Aorta (tissue), 5 donors: ENCODE results near the gene CPHXL. TPM values are rescaled to one million over a fixed set of nuclear protein-coding genes. Genes with fewer than 3 reads are reported as not detected.

Source experiments
- ATAC-seq: fragments of 200-7000 bp; cut with Tn5 transposase; one replicate; pipeline ENCODE4 v1.9.1; 2022; ENCODE audit warnings: moderate library complexity; ENCODE audit not compliant: low FRiP score
- DNase-seq, 2 donors: peaks; one replicate each; pipeline ENCODE4 v3.0.0-alpha.2; 2020
- H3K27ac ChIP-seq, 2 donors: one replicate each; pipeline ENCODE4 v1.5.1; 2013; ENCODE audit warnings: low read length in 2 of 2, mild to moderate bottlenecking in 2 of 2, moderate library complexity in 2 of 2, control low read depth in 1 of 2, inconsistent platforms in 1 of 2, low read depth in 1 of 2
- H3K27me3 ChIP-seq, 2 donors: one replicate each; pipeline ENCODE4 v1.6.1; 2013; ENCODE audit warnings: control low read depth in 1 of 2, low read length in 1 of 2, mild to moderate bottlenecking in 1 of 2, moderate library complexity in 1 of 2; ENCODE audit not compliant: insufficient read depth in 2 of 2, control insufficient read depth in 1 of 2
- H3K36me3 ChIP-seq, 2 donors: one replicate each; pipeline ENCODE4 v1.6.1; 2013; ENCODE audit warnings: control low read depth in 1 of 2, low read length in 1 of 2, mild to moderate bottlenecking in 1 of 2; ENCODE audit not compliant: insufficient read depth in 2 of 2, control insufficient read depth in 1 of 2
- H3K4me1 ChIP-seq, 2 donors: one replicate each; pipeline ENCODE4 v1.6.1; 2013; ENCODE audit warnings: low read length in 2 of 2, control low read depth in 1 of 2, mild to moderate bottlenecking in 1 of 2, moderate library complexity in 1 of 2; ENCODE audit not compliant: insufficient read depth in 2 of 2, control insufficient read depth in 1 of 2
- H3K4me3 ChIP-seq, 2 donors: one replicate each; pipeline ENCODE4 v1.5.1; 2013; ENCODE audit warnings: low read length in 2 of 2, control low read depth in 1 of 2, mild to moderate bottlenecking in 1 of 2
- H3K9me3 ChIP-seq: one replicate; pipeline ENCODE4 v1.6.1; 2013; ENCODE audit warnings: mild to moderate bottlenecking, low read length; ENCODE audit not compliant: control insufficient read depth
- WGBS, 2 donors: extraction: QIAGEN DNeasy Blood & Tissue Kit; methylation state at CpG; one replicate each; pipeline ENCODE4 v1.1.7; 2013; 5-methylcytosine and 5-hydroxymethylcytosine counted together
- intact Hi-C, 2 donors: fragments of 100-400 bp; cut with DNase I; formaldehyde crosslinking; loops; one replicate each; pipeline versions ENCODE4 v1.14.2 to v1.15.0; 2022
- polyA plus RNA-seq, 2 donors: library from polyadenylated mRNA; stranded (reverse); fragments of 200-250 nt; gene quantifications; one replicate each; pipeline ENCODE4 v1.2.3, GENCODE V29; 2013
- total RNA-seq, 2 donors: library from RNA; stranded (reverse); fragmentation: NEBNext Ultra II Directional; extraction: Animal tissue kit (Norgen Biotek cat#: 25700); gene quantifications; one replicate each; pipeline ENCODE4 v1.2.1, GENCODE V29; 2021
- donor health status: healthy with polysubstance abuse.
- donor health status: Bipolar disorder and iron deficiency.
- donor health status: DM: no; HTN: no; CAD: no.
- donor health status: DM: no; HTN: no; CAD: no.
- donor health status: DM: yes; HTN: yes; CAD: no.

Gene CPHXL
- total and polyA plus RNA-seq, 4 donors = not detected

- H3K4me3 ChIP-seq = no peak overlapping the region
- no peak overlapping the region for H3K27ac ChIP-seq
- no peaks in the 10 kb centered on the region for H3K27me3 ChIP-seq
- no peaks in the 10 kb centered on the region for H3K9me3 ChIP-seq
- DNase-seq (no peak), ATAC-seq (no peak)
- intact Hi-C loops = no loop called here
- 91 to 92% methylated on average over 5 of the region's 5 CpGs for whole genome bisulfite sequencing, 2 donors
- H3K36me3 ChIP-seq = peaks cover 0 to 3% of the 10 kb centered on the region in 2 donors
- no peaks in the 10 kb centered on the region for H3K4me1 ChIP-seq
These were observed 27.9 kb upstream of the CPHXL start for GRCh38 chr16:75754141-75754540.

DNA sequence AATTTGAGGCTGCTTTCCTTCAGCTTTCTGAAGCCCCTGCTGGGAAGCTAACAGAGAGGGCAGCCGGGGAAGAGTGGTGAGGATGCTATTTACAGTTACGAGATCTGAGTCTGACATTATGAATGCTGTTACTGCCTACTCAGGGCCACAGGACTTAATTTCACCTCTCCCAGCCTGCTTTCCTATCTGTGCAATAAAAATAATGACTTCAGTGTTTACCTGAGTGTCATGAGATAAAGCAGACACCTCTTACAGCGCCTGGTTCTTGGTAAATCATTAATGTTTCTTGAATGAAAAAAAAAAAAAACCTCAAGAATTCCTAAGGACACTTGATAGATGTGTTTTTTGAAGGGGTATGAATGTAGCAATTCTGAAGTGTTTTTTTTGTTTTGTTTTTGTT lies 24.2 kb upstream of the CPHXL start:
- H3K4me3 ChIP-seq = no peak overlapping the region
- intact Hi-C loops = no loop called here
- no peak for DNase-seq
- no peaks in the 10 kb centered on the region for H3K9me3 ChIP-seq
- no peaks in the 10 kb centered on the region for H3K4me1 ChIP-seq
- no peak for ATAC-seq
- H3K27ac ChIP-seq = no peak overlapping the region
- H3K36me3 ChIP-seq = peaks cover 0 to 3% of the 10 kb centered on the region in 2 donors
- WGBS, 2 donors = 74 to 78% methylated on average over 3 of the region's 3 CpGs
- no peaks in the 10 kb centered on the region for H3K27me3 ChIP-seq

- Histone ChIP-seq H3K27me3 (no peaks in the 10 kb centered on the region), H3K9me3 (no peaks in the 10 kb centered on the region), H3K4me1 (no peaks in the 10 kb centered on the region), H3K36me3 (no peaks in the 10 kb centered on the region), H3K27ac (no peak overlapping the region), H3K4me3 (no peak overlapping the region)
- ATAC-seq (no peak), DNase-seq (no peak)
- 83 to 91% methylated on average over 3 of the region's 3 CpGs for WGBS, 2 donors
- intact Hi-C loops = no loop called here
These were observed 20.1 kb upstream of the CPHXL start for GRCh38 chr16:75746359-75746758.

DNA sequence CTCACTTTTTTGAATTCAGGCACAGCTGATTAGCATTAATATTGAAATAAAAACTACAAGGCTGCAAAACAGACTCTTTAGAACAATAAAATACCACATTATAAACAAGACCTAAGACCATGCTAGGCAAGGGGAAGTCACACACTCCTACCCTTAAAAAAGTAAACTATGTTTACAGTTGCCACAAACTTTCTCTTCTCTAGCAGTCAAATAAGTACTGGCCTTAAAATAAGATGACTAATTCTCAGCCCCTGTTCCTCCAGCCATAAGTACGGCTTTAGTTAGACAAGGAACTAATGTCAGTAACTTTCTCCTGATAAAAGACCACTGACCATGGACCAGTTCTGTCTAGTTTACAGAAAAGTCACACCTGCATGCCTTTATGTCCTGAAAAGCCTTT lies 19.5 kb upstream of the CPHXL start:
- 65 to 78% methylated on average over 1 of the region's 1 CpG for WGBS, 2 donors
- no peak for DNase-seq
- intact Hi-C loops = no loop called here
- Histone ChIP-seq H3K4me3 (no peak overlapping the region), H3K27me3 (no peaks in the 10 kb centered on the region), H3K36me3 (no peaks in the 10 kb centered on the region), H3K9me3 (no peaks in the 10 kb centered on the region), H3K4me1 (no peaks in the 10 kb centered on the region), H3K27ac (no peak overlapping the region)
- ATAC-seq = no peak

- Histone ChIP-seq H3K9me3 (no peaks in the 10 kb centered on the region), H3K27me3 (no peaks in the 10 kb centered on the region), H3K36me3 (no peaks in the 10 kb centered on the region), H3K4me3 (no peak overlapping the region), H3K4me1 (no peaks in the 10 kb centered on the region), H3K27ac (no peak overlapping the region)
- intact Hi-C loops = no loop called here
- DNase-seq (no peak), ATAC-seq (no peak)
- 60 to 75% methylated on average over 1 of the region's 1 CpG for WGBS, 2 donors
These were observed 19.0 kb upstream of the CPHXL start for GRCh38 chr16:75745242-75745641.

- no peak for DNase-seq
- no peaks in the 10 kb centered on the region for H3K36me3 ChIP-seq
- no peak overlapping the region for H3K4me3 ChIP-seq
- no peaks in the 10 kb centered on the region for H3K4me1 ChIP-seq
- WGBS, 2 donors = 39 to 46% methylated on average over 1 of the region's 1 CpG
- H3K9me3 ChIP-seq = no peaks in the 10 kb centered on the region
- no peak for ATAC-seq
- intact Hi-C loops = no loop called here
- no peaks in the 10 kb centered on the region for H3K27me3 ChIP-seq
- no peak overlapping the region for H3K27ac ChIP-seq
These were observed 16.2 kb upstream of the CPHXL start for GRCh38 chr16:75742424-75743047.

DNA sequence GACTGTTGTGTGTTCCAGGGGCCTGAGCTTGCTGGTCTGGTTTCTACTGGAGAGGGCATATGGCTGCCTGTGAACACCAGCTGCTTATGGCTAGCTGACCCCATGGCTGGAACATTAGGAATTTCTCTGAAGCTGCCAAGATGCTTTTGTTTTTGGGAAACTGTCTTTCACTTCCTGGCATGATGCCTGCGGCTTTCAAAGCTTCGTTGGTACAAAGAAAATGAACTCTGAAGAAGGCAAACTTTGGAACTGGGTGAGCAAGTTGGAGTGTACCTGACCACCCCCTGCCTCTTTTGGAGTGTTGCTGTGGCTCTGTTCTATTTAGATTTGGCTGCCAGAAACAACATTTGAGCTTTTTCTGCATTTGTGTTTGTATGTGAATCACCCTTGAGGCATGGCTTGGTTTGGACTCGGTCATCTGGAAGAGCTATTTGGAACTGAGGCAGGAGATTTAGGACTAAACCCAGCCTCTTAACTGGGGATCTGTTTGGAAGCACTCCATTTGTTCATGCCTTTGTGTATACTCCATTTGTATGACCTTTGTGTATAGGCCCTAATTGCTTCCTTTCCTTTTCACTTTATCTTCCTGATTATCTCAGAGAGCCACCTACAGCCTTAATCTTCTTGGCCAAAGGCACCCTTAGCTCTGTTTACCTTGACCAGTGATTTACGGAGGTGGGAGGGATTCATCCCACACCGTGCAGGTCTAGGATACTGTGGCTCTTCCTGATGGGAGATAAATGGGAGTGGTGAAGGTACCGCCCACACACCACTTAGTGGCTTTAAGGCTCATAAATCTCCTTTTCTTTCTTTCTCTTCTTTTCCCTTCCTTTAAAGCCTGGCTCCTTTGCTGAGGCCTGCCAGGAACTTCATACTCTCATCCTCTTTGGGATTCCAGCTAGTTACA lies 7.3 kb upstream of the CPHXL start:
- Histone ChIP-seq H3K4me1 (peaks cover 0 to 3% of the 10 kb centered on the region in 2 donors), H3K27ac (peak overlapping the region; percentile 68 to 90), H3K27me3 (no peaks in the 10 kb centered on the region), H3K9me3 (no peaks in the 10 kb centered on the region), H3K4me3 (no peak overlapping the region), H3K36me3 (no peaks in the 10 kb centered on the region)
- ATAC-seq (peak; percentile 82), DNase-seq (peak in 1 of 2 donors; percentile 56)
- whole genome bisulfite sequencing, 2 donors = 15% methylated on average over 6 of the region's 6 CpGs
- intact Hi-C loops = no loop called here

GRCh38 chr16:75732871-75733270 lies 6.6 kb upstream of the CPHXL start:
- no peaks in the 10 kb centered on the region for H3K36me3 ChIP-seq
- WGBS, 2 donors = 11 to 17% methylated on average over 2 of the region's 2 CpGs
- H3K27ac ChIP-seq = peak overlapping the region in 1 of 2 donors; percentile 90
- peaks cover 0 to 3% of the 10 kb centered on the region in 2 donors for H3K4me1 ChIP-seq
- H3K4me3 ChIP-seq = no peak overlapping the region
- ATAC-seq (peak; percentile 54), DNase-seq (no peak)
- H3K9me3 ChIP-seq = no peaks in the 10 kb centered on the region
- intact Hi-C loops = no loop called here
- no peaks in the 10 kb centered on the region for H3K27me3 ChIP-seq

- Histone ChIP-seq H3K4me3 (no peak overlapping the region), H3K9me3 (no peaks in the 10 kb centered on the region), H3K27me3 (no peaks in the 10 kb centered on the region), H3K27ac (no peak overlapping the region), H3K4me1 (no peaks in the 10 kb centered on the region), H3K36me3 (no peaks in the 10 kb centered on the region)
- WGBS, 2 donors = 50 to 54% methylated on average over 3 of the region's 3 CpGs
- ATAC-seq (no peak), DNase-seq (no peak)
- intact Hi-C loops = no loop called here
These were observed 931 bp upstream of the CPHXL start for GRCh38 chr16:75727221-75727620.
